ENCODE measurements around the gene CSNK1G2. TPM values are rescaled to one million over a fixed set of nuclear protein-coding genes. Genes with fewer than 3 reads are reported as not detected.

Gene CSNK1G2
- total RNA-seq, 1 experiment from 2014 or later: 100.0 TPM

DNA sequence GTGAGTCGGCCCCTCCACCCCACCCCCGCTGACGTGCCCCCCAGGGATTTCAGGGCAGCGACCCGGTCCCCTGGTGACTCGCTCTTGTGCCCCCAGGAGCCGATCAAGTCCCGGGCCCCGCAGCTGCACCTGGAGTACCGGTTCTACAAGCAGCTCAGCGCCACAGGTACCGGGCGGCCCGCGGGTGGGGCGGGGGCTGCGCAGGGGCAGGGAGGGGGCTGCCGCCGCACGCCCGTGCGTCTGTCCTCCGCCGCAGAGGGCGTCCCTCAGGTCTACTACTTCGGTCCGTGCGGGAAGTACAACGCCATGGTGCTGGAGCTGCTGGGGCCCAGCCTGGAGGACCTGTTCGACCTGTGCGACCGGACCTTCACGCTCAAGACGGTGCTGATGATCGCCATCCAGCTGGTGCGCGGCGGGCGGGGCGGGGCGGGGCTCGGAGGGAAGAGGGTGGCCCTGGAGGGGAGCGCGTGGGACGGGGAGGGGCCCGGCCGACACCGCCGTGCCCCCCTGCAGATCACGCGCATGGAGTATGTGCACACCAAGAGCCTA is 37.4 kb downstream of the CSNK1G2 start:
- no peak overlapping the region for H4K91ac ChIP-seq (ENCODE audit: insufficient read length, low read depth, low read length)
- no peaks in the 10 kb centered on the region for H3K9me3 ChIP-seq (ENCODE audit: control insufficient read depth, low read depth, low read length)
- no peak overlapping the region for H2BK5ac ChIP-seq (ENCODE audit: insufficient read length, low read length)
- H3K36me3 Mint-ChIP-seq (ENCODE audit: insufficient read depth in 1 of 3, low read depth in 3 of 3): peaks cover 16 to 38% (median 35%) of the 10 kb centered on the region in 3 experiments; a peak in 6 of 7 replicates
- TF ChIP-seq, protein P1, sequence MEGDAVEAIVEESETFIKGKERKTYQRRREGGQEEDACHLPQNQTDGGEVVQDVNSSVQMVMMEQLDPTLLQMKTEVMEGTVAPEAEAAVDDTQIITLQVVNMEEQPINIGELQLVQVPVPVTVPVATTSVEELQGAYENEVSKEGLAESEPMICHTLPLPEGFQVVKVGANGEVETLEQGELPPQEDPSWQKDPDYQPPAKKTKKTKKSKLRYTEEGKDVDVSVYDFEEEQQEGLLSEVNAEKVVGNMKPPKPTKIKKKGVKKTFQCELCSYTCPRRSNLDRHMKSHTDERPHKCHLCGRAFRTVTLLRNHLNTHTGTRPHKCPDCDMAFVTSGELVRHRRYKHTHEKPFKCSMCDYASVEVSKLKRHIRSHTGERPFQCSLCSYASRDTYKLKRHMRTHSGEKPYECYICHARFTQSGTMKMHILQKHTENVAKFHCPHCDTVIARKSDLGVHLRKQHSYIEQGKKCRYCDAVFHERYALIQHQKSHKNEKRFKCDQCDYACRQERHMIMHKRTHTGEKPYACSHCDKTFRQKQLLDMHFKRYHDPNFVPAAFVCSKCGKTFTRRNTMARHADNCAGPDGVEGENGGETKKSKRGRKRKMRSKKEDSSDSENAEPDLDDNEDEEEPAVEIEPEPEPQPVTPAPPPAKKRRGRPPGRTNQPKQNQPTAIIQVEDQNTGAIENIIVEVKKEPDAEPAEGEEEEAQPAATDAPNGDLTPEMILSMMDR (conservative IDR thresholded peaks at IDR 0.05): no peak
- H2BK15ac ChIP-seq (ENCODE audit: low read depth, low read length): no peak overlapping the region
- no peak overlapping the region for H3K14ac ChIP-seq (ENCODE audit: insufficient read depth, low read length)
- H3K27me3 Mint-ChIP-seq (ENCODE audit: low read depth): no peaks in the 10 kb centered on the region
- no peak overlapping the region for H3K4me2 ChIP-seq (ENCODE audit: insufficient read depth, insufficient read length, low read length)
- H3K9ac ChIP-seq (ENCODE audit: extremely low read depth, insufficient read length, low read length): no peak overlapping the region
- H2AFZ ChIP-seq (ENCODE audit: low read length): no peak overlapping the region
- no peaks in the 10 kb centered on the region for H3K4me1 ChIP-seq (ENCODE audit: insufficient read depth, low read length)
- no peak overlapping the region for H3K23ac ChIP-seq (ENCODE audit: insufficient read length, low read depth, low read length)
- no peak overlapping the region for H2BK20ac ChIP-seq (ENCODE audit: low read depth, low read length, poor library complexity, severe bottlenecking)
- no peak overlapping the region for H2BK120ac ChIP-seq (ENCODE audit: low read depth, low read length, poor library complexity, severe bottlenecking)
- H2AK5ac ChIP-seq (ENCODE audit: insufficient read length, low read length): no peak overlapping the region
- WGBS (ENCODE audit: extremely low coverage, insufficient read length, low lambda C conversion rate): no CpG with 5 or more reads among the region's 51 CpGs
- no peaks in the 10 kb centered on the region for H3K9me3 Mint-ChIP-seq
- no peak overlapping the region for H3K27ac ChIP-seq (ENCODE audit: insufficient read length, low read depth, low read length)
- no peak overlapping the region for H3T11ph ChIP-seq (ENCODE audit: low read length)
- no peaks in the 10 kb centered on the region for H3K23me2 ChIP-seq (ENCODE audit: insufficient read length, low read depth, low read length, poor library complexity, severe bottlenecking)
- no peak overlapping the region for H4K5ac ChIP-seq (ENCODE audit: insufficient read length, low read depth, low read length)
- no peaks in the 10 kb centered on the region for H3K79me1 ChIP-seq (ENCODE audit: insufficient read depth, low read depth, low read length, poor library complexity, severe bottlenecking)
- no peak for DNase-seq
- no peak overlapping the region for H3K4ac ChIP-seq (ENCODE audit: low read depth, low read length)
- no peak overlapping the region for H3K27ac Mint-ChIP-seq
- H2BK12ac ChIP-seq (ENCODE audit: insufficient read length, low read depth, low read length): no peak overlapping the region
- no peak overlapping the region for H3K18ac ChIP-seq (ENCODE audit: insufficient read length, low read depth, low read length)
- H3K4me1 Mint-ChIP-seq: no peaks in the 10 kb centered on the region
- H4K8ac ChIP-seq (replicated peaks; ENCODE audit: insufficient read length, low read depth, low read length): no peak overlapping the region
- H4K20me1 ChIP-seq (ENCODE audit: control insufficient read depth, insufficient read depth, insufficient read length): no peaks in the 10 kb centered on the region
- no peak overlapping the region for H3K4me3 Mint-ChIP-seq
- H3K79me2 ChIP-seq (ENCODE audit: insufficient read depth, low read length): peaks cover 3% of the 10 kb centered on the region; the same call in 1 of the 2 replicates
- H3K27me3 ChIP-seq (ENCODE audit: insufficient read depth, low read length): no peaks in the 10 kb centered on the region
- no peak overlapping the region for H3K56ac ChIP-seq (ENCODE audit: insufficient read length, low read depth, low read length)
